Ovary (tissue), 9 donors: Measurements from ENCODE around the gene ISX. TPM values are rescaled to one million over a fixed set of nuclear protein-coding genes. Genes with fewer than 3 reads are reported as not detected.

Experiments
- DNase-seq, 5 donors: peaks; one replicate each; pipeline ENCODE4 v3.0.0-alpha.2; 2019 to 2020
- H3K27ac ChIP-seq, 2 donors: fragments of 200-600 bp; one replicate each; pipeline versions ENCODE4 v1.5.1 to v1.8.0; 2019 to 2022
- H3K27me3 ChIP-seq: fragments of 200-600 bp; one replicate; pipeline ENCODE4 v1.8.0; 2022
- H3K36me3 ChIP-seq: fragments of 200-600 bp; sonication (generic); one replicate; pipeline ENCODE4 v1.5.1; 2019
- H3K4me1 ChIP-seq: one replicate; pipeline ENCODE4 v1.8.1; 2013; ENCODE audit warnings: mild to moderate bottlenecking, moderate library complexity; ENCODE audit not compliant: insufficient read depth
- H3K4me3 ChIP-seq: fragments of 200-600 bp; sonication (generic); one replicate; pipeline ENCODE4 v1.5.1; 2017
- H3K9me3 ChIP-seq, 2 donors: fragments of 200-600 bp in 1 of 2; sonication (generic) in 1 of 2; one replicate each; pipeline versions ENCODE4 v1.5.1 to v1.8.1; 2013 to 2019; ENCODE audit warnings: mild to moderate bottlenecking in 1 of 2, moderate library complexity in 1 of 2
- CTCF ChIP-seq, 3 donors: fragments of 450-650 bp in 2 of 3; fragments of 200-600 bp in 1 of 3; IDR thresholded peaks; one replicate each; pipeline versions ENCODE4 v1.5.1 to v1.8.0; 2016 to 2022; ENCODE audit warnings: antibody characterized with exemption in 3 of 3, mild to moderate bottlenecking in 1 of 3
- EP300 ChIP-seq: sonication (generic); formaldehyde crosslinking; IDR thresholded peaks from one replicate; pipeline ENCODE4 v1.6.1; 2017; ENCODE audit warnings: antibody characterized with exemption
- POLR2A ChIP-seq: fragments of 450-650 bp; IDR thresholded peaks from one replicate; pipeline ENCODE4 v1.6.1; 2017; ENCODE audit warnings: antibody characterized with exemption, mild to moderate bottlenecking, moderate library complexity
- WGBS, 3 donors: extraction: QIAGEN DNeasy Blood & Tissue Kit in 1 of 3; methylation state at CpG; one replicate each; pipeline versions ENCODE4 v1.1.5 to v1.1.7; 2013 to 2017; 5-methylcytosine and 5-hydroxymethylcytosine counted together
- intact Hi-C, 4 donors: fragments of 100-400 bp; cut with DNase I; formaldehyde crosslinking; loops; one replicate each; pipeline versions ENCODE4 v1.11.0 to v1.15.1; 2022 to 2023
- polyA plus RNA-seq, 2 donors: library from polyadenylated mRNA; stranded (reverse); fragments of 200-250 nt in 1 of 2; fragments of 350-450 nt in 1 of 2; fragmentation: Illumina TruSeq in 1 of 2; extraction: RNeasy Lipid Tissue Mini Kit (QIAGEN cat#74804) in 1 of 2; gene quantifications; one replicate each; pipeline ENCODE4 v1.2.3, GENCODE V29; 2013 to 2014
- total RNA-seq, 7 donors: library from RNA; depleted of rRNA in 2 of 7; stranded (reverse); fragments of >200 nt in 2 of 7; fragmentation: NEBNext Ultra II Directional in 3 of 7; extraction: Animal tissue kit (Norgen Biotek cat#: 25700) in 3 of 7; gene quantifications; one replicate each; pipeline versions ENCODE4 v1.1.0 to v1.2.4, GENCODE V29; 2016 to 2023
- donor health status: DM: no; HTN: no; CAD: no; lungs with moderate emphysema.
- donor health status: DM: no; HTN: no; CAD: no.
- donor health status: Bipolar disorder and iron deficiency.
- donor health status: DM: yes; HTN: yes; CAD: no.
- donor health status: DM: no; HTN: no; CAD: no.
- donor health status: DM: yes; HTN: yes; CAD: no.

ISX gene
- total and polyA plus RNA-seq, 9 donors, result 0.12 TPM; not detected in 8

- Histone ChIP-seq H3K9me3 (no peaks in the 10 kb centered on the region), H3K36me3 (no peaks in the 10 kb centered on the region), H3K4me1 (no peaks in the 10 kb centered on the region), H3K27ac (no peak overlapping the region), H3K27me3 (no peaks in the 10 kb centered on the region), H3K4me3 (no peak overlapping the region)
- DNase-seq, result no peak
- TF ChIP-seq POLR2A (no peak), EP300 (no peak), CTCF (IDR thresholded peaks at IDR 0.05) (no peak)
- intact Hi-C loops, result loop anchor here in 1 of 4 donors (5.0 kb wide), 1 partner anchor 1614 kb away; no protein-coding TSS in a partner anchor
- WGBS, 3 donors, result 70 to 79% (median 72%) methylated on average over 6 of the region's 6 CpGs
Measured at GRCh38 chr22:35033635-35034296, 32.2 kb upstream of the ISX start.

GRCh38 chr22:35034963-35035362, 31.0 kb upstream of the ISX start:
- Histone ChIP-seq H3K9me3 (no peaks in the 10 kb centered on the region), H3K36me3 (no peaks in the 10 kb centered on the region), H3K4me1 (no peaks in the 10 kb centered on the region), H3K4me3 (no peak overlapping the region), H3K27ac (no peak overlapping the region), H3K27me3 (no peaks in the 10 kb centered on the region)
- WGBS, 3 donors, result 38 to 71% (median 61%) methylated on average over 3 of the region's 3 CpGs
- no peak for TF ChIP-seq EP300
- TF ChIP-seq POLR2A, result no peak
- TF ChIP-seq CTCF (IDR thresholded peaks at IDR 0.05), result no peak
- intact Hi-C loops, result loop anchor here in 1 of 4 donors (5.0 kb wide), 1 partner anchor 1612 kb away; no protein-coding TSS in a partner anchor
- DNase-seq, result no peak

- DNase-seq, result no peak
- no peak overlapping the region for H3K27ac ChIP-seq
- TF ChIP-seq POLR2A, result no peak
- no peak for TF ChIP-seq EP300
- no peak for TF ChIP-seq CTCF (IDR thresholded peaks at IDR 0.05)
- intact Hi-C loops, result no loop called here
- no peaks in the 10 kb centered on the region for H3K27me3 ChIP-seq
- no peaks in the 10 kb centered on the region for H3K36me3 ChIP-seq
- no peak overlapping the region for H3K4me3 ChIP-seq
- no peaks in the 10 kb centered on the region for H3K9me3 ChIP-seq
- no peaks in the 10 kb centered on the region for H3K4me1 ChIP-seq
- 58 to 70% (median 62%) methylated on average over 4 of the region's 4 CpGs for WGBS, 3 donors
Measured at GRCh38 chr22:35037089-35037488, 28.9 kb upstream of the ISX start.

- Histone ChIP-seq H3K4me3 (no peak overlapping the region), H3K9me3 (no peaks in the 10 kb centered on the region), H3K4me1 (no peaks in the 10 kb centered on the region), H3K27me3 (no peaks in the 10 kb centered on the region), H3K36me3 (no peaks in the 10 kb centered on the region), H3K27ac (no peak overlapping the region)
- intact Hi-C loops, result no loop called here
- DNase-seq, result no peak
- 1 to 7% (median 6%) methylated on average over 10 of the region's 10 CpGs for WGBS, 3 donors
- TF ChIP-seq EP300 (no peak), POLR2A (no peak), CTCF (IDR thresholded peaks at IDR 0.05) (no peak)
Measured at GRCh38 chr22:35039625-35040024, 26.3 kb upstream of the ISX start.
